K562 (cell line): ENCODE results near the gene PCID2. TPM values are rescaled to one million over a fixed set of nuclear protein-coding genes. Genes with fewer than 3 reads are reported as not detected.

Experiments
- CBX1 ChIP-seq: sonication (generic); IDR thresholded peaks from 2 replicates; pipeline ENCODE4 v1.6.1; 2016; ENCODE audit warnings: antibody characterized with exemption, low read depth, mild to moderate bottlenecking
- CBX3 ChIP-seq, 2 experiments: IDR thresholded peaks; 1 replicate in 1 of 2; 2 replicates in 1 of 2; pipeline ENCODE4 v1.6.1; 2012; ENCODE audit warnings: inconsistent platforms in 2 of 2, low read length in 2 of 2, borderline replicate concordance in 1 of 2, control low read depth in 1 of 2
- CC2D1A ChIP-seq: fragments of 450-650 bp; IDR thresholded peaks from 2 replicates; pipeline ENCODE4 v1.6.1; 2017; ENCODE audit warnings: mild to moderate bottlenecking
- CREM ChIP-seq: IDR thresholded peaks from 2 replicates; pipeline ENCODE4 v1.6.1; 2014; ENCODE audit warnings: antibody characterized with exemption, low read depth
- CUX1 ChIP-seq: fragments of 200-800 bp; sonication (Bioruptor generic); IDR thresholded peaks from 2 replicates; pipeline ENCODE4 v1.6.1; 2016; ENCODE audit warnings: missing genetic modification characterization, missing compliant biosample characterization
- HBP1 ChIP-seq: fragments of 450-650 bp; formaldehyde crosslinking; IDR thresholded peaks from 2 replicates; pipeline ENCODE4 v1.4.0; 2022; ENCODE audit warnings: missing genetic modification characterization
- JUND ChIP-seq, 2 experiments: IDR thresholded peaks; 2 replicates in 1 of 2; 3 replicates in 1 of 2; pipeline ENCODE4 v1.6.1; 2011; ENCODE audit warnings: borderline replicate concordance in 2 of 2, low read depth in 2 of 2, low read length in 2 of 2, improper control_type of control experiment in 1 of 2, missing biosample characterization in 1 of 2, missing genetic modification characterization in 1 of 2, missing genetic modification reagents in 1 of 2
- NFATC3 ChIP-seq: fragments of 450-650 bp; IDR thresholded peaks from 2 replicates; pipeline ENCODE4 v1.6.1; 2017; ENCODE audit warnings: mild to moderate bottlenecking
- OTX1 ChIP-seq: fragments of 450-650 bp; formaldehyde crosslinking; IDR thresholded peaks from 2 replicates; pipeline ENCODE4 v1.4.0; 2022; ENCODE audit warnings: mild to moderate bottlenecking
- RUNX1 ChIP-seq: sonication (generic); IDR thresholded peaks from 2 replicates; pipeline ENCODE4 v1.6.1; 2016; ENCODE audit warnings: antibody characterized with exemption, low read depth
- STAG1 ChIP-seq: sonication (generic); formaldehyde crosslinking; IDR thresholded peaks from 2 replicates; pipeline ENCODE4 v1.5.0; 2020; ENCODE audit warnings: missing genetic modification reagents, borderline replicate concordance
- STAT5A ChIP-seq: IDR thresholded peaks from 2 replicates; pipeline ENCODE4 v1.6.1; 2012; ENCODE audit warnings: low read length, inconsistent platforms, borderline replicate concordance
- TARDBP ChIP-seq: fragments of 450-650 bp; IDR thresholded peaks from 2 replicates; pipeline ENCODE4 v1.6.1; 2016
- TCF3 ChIP-seq: sonication (generic); formaldehyde crosslinking; IDR thresholded peaks from 2 replicates; pipeline ENCODE4 v1.4.0; 2020; ENCODE audit warnings: mild to moderate bottlenecking, missing genetic modification reagents
- U2AF2 ChIP-seq: fragments of 200-400 bp; formaldehyde crosslinking; optimal IDR thresholded peaks from 2 replicates; pipeline ENCODE3; 2017; ENCODE audit warnings: low read depth, mild to moderate bottlenecking, low read length
- ZNF445 ChIP-seq: fragments of 250-450 bp; sonication (Bioruptor Pico); IDR thresholded peaks from 2 replicates; pipeline ENCODE4 v1.4.0; 2020; ENCODE audit warnings: low read depth, mild to moderate bottlenecking, moderate library complexity
- ZNF76 ChIP-seq: fragments of 250-450 bp; sonication (Bioruptor Pico); IDR thresholded peaks from 2 replicates; pipeline ENCODE4 v1.4.0; 2020; ENCODE audit warnings: mild to moderate bottlenecking, moderate library complexity, borderline replicate concordance
- ZZZ3 ChIP-seq: fragments of 450-650 bp; IDR thresholded peaks from 2 replicates; pipeline ENCODE4 v1.6.1; 2016; ENCODE audit warnings: antibody characterized with exemption, mild to moderate bottlenecking, moderate library complexity
- polyA plus RNA-seq, 8 experiments: library from polyadenylated mRNA; depleted of rRNA in 4 of 8; stranded (reverse) in 5 of 8; unstranded in 3 of 8; fragments of >200 nt; fragmentation: Nextera tagmentation in 2 of 8; fragmentation: Illumina TruSeq in 1 of 8; extraction: Ambion mirVana in 2 of 8; extraction: Trizol in 1 of 8; gene quantifications; 2 replicates each; pipeline versions ENCODE4 v1.2.1 to v1.2.3, GENCODE V29; 2011 to 2014; ENCODE audit warnings: inconsistent platforms in 1 of 8, missing spikeins in 1 of 8
- total RNA-seq, 7 experiments: library from RNA; depleted of rRNA in 6 of 7; stranded (reverse); fragments of >200 nt in 6 of 7; fragmentation: Illumina TruSeq in 2 of 7; extraction: Trizol in 2 of 7; gene quantifications; 2 replicates each; pipeline versions ENCODE4 v1.2.1 to v1.2.3, GENCODE V29; 2011 to 2021; ENCODE audit warnings: low replicate concordance in 1 of 7
- TF ChIP-seq, protein P1 (sequence below): fragments of 450-650 bp; formaldehyde crosslinking; IDR thresholded peaks from 2 replicates; pipeline ENCODE4 v1.4.0; 2020; ENCODE audit warnings: mild to moderate bottlenecking, moderate library complexity
- TF ChIP-seq, protein P2 (sequence below), 2 experiments: fragments of 450-650 bp in 1 of 2; sonication (generic) in 1 of 2; formaldehyde crosslinking in 1 of 2; IDR thresholded peaks in 1 of 2; conservative IDR thresholded peaks in 1 of 2; 2 replicates each; pipeline versions ENCODE4 v1.6.1 to v1.8.1; 2016 to 2023; ENCODE audit warnings: mild to moderate bottlenecking in 2 of 2, moderate library complexity in 2 of 2, inconsistent platforms in 1 of 2, missing genetic modification reagents in 1 of 2

The PCID2 gene
- total and polyA plus RNA-seq, 9 of the 15 experiments (the other 6 are each of a cell fraction or from before 2014, with no cell fraction given), result 39.6 to 117 (median 59.6) TPM

GRCh38 chr13:113211774-113212173 lies 3.3 kb upstream of the PCID2 start (continued):
- no peak for TF ChIP-seq HBP1 (CRISPR knock-in tag)
- no peak for TF ChIP-seq TCF3 (CRISPR knock-in tag)
- no peak for TF ChIP-seq JUND (IDR thresholded peaks at IDR 0.05; ENCODE audit: borderline replicate concordance, low read depth, low read length)
- no peak for TF ChIP-seq JUND (tag; IDR thresholded peaks at IDR 0.05; ENCODE audit: borderline replicate concordance, low read depth, low read length)
- TF ChIP-seq, protein P1, sequence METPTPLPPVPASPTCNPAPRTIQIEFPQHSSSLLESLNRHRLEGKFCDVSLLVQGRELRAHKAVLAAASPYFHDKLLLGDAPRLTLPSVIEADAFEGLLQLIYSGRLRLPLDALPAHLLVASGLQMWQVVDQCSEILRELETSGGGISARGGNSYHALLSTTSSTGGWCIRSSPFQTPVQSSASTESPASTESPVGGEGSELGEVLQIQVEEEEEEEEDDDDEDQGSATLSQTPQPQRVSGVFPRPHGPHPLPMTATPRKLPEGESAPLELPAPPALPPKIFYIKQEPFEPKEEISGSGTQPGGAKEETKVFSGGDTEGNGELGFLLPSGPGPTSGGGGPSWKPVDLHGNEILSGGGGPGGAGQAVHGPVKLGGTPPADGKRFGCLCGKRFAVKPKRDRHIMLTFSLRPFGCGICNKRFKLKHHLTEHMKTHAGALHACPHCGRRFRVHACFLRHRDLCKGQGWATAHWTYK, result no peak
- TF ChIP-seq ZNF445 (CRISPR knock-in tag), result no peak
- TF ChIP-seq CUX1, result no peak
- no peak for TF ChIP-seq CREM
- no peak for TF ChIP-seq ZNF76
- peak; percentile 79; the same call in 1 of the 2 replicates for TF ChIP-seq CC2D1A
- no peak for TF ChIP-seq ZZZ3
- no peak for TF ChIP-seq OTX1 (CRISPR knock-in tag)
- TF ChIP-seq CBX3 (IDR thresholded peaks at IDR 0.05; ENCODE audit: borderline replicate concordance in 1 of 2, low read length in 2 of 2), result peak in 1 of 2 experiments; percentile 93; a peak in 2 of 3 replicates
- no peak for TF ChIP-seq STAG1
- no peak for TF ChIP-seq TARDBP
- TF ChIP-seq NFATC3, result no peak
- no peak for TF ChIP-seq U2AF2
- TF ChIP-seq STAT5A, result no peak
- TF ChIP-seq, protein P2, sequence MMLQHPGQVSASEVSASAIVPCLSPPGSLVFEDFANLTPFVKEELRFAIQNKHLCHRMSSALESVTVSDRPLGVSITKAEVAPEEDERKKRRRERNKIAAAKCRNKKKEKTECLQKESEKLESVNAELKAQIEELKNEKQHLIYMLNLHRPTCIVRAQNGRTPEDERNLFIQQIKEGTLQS (IDR thresholded peaks at IDR 0.05), result peak; percentile 83
- TF ChIP-seq, protein P2 (CRISPR knock-in tag; conservative IDR thresholded peaks at IDR 0.05), result no peak
- no peak for TF ChIP-seq RUNX1
- peak; percentile 62; the same call in 1 of the 2 replicates for TF ChIP-seq CBX1
